GDM1 (cell line): ENCODE measurements around the gene UBTD1.

Source experiments
- DNase-seq: peaks from one replicate; lab custom pipeline; 2025; lab: John Stamatoyannopoulos, UW

UBTD1 gene

DNA sequence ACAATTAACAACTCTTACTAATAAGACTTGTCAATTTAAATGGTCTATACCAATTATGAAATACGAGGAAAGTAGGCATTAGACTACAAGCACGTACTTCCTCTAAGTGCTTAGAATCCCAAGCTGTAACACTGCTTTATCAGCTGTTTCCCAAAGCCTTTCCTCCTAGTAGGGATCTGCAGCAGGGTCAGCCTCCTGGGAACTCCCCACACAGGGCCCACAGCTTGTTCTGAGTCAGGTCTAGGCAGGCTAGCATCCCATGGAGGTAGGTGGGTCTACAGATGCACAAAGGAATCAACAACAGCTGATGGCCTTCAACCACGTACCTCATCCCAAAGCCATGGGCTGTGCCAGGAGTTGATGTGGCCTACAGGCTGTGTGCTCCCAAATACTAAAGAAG is 15.2 kb upstream of the UBTD1 start:
- DNase-seq = no peak

GRCh38 chr10:97483921-97484320 is 14.8 kb upstream of the UBTD1 start:
- DNase-seq = no peak

DNA sequence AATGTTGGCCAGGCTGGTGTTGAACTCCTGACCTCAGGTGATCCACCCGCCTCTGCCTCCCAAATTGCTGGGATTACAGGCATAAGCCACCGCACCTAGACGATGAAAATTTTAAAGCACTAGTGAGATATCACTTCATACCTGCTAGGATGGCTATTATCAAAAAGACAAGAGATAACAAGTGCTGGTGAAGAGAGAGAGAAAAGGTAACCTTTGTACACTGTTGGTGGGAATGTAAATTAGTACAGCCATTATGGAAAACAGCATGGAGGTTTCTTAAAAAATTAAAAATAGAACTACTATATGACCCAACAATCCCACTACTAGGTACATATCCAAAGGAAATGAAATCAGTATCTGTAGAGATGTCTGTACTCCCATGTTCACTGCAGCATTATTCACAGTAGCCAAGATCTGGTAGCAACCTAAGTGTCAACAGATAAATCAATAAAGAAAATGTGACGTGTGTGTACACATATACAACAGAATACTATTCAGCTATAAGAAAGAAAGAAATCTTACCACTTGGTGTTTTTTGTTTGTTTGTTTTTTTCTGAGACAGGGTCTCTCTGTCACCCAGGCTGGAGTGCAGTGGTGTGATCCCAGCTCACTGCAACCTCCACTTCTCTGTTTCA is 13.0 kb upstream of the UBTD1 start:
- DNase-seq = no peak

DNA sequence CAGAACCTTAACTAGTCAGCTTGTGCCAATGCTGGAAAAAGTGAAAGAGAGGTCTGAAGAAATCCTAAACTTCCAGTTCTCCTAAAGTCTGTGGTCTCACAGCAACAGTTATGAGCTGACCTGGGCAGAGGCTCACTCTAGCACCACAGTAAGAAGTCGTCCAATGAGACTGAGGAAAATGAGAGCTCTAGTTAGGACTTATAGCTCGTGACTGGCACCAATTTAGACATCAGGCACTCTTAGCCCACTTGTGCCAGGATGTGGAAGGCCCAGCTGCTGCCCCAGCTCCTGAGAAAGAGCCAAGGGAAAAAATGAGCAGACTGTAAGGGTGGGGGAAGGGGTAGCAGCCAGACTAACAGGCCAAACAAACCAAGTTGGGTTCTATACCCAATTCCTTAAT is 8.1 kb upstream of the UBTD1 start:
- DNase-seq = no peak

DNA sequence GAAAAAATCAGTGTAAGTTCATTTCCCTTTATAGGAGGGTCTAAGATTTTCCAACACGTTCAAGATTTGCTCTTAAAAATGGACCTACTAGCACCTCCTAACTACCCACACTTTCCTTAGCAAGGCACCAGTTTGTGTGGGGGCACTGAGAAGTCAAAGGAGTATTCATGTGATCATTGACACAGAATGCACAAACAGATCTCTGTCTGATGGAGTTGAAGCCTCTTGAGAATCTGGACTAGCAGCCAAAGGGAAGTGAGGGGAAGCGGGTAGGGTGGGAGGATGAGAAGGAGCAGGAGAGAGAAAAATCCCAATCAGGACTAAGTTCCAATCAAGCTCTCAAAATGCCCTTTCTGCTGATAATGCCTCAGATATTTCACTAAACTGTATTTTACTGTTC is 4.6 kb upstream of the UBTD1 start:
- no peak for DNase-seq

- DNase-seq = no peak
Observed at GRCh38 chr10:97494863-97495506, 3.7 kb upstream of the UBTD1 start.

DNA sequence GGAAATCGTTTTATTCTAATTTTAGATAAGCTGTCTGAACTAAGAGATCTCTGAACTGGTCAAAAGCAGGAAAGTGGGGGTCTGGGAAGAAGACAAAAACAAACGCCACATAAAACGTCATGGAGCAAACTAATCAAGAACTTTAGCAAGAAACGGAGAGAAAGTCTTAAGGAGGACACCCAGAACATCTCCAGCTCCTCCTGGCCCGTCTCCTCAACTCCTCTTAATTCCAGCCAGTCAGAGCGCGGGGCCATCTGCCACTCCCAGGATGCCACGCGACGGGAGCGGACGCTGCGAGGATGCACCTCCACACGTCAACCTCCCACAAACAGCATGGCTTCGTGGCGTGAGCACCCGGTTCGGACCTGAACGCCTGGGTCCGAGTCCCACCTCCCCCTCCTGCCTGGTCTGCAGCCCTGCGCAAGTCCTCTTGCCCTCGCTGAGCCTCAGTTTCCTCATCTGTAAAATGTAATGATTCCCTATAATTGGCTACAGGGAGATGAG is 1.1 kb upstream of the UBTD1 start:
- peak; percentile 62 for DNase-seq

DNA sequence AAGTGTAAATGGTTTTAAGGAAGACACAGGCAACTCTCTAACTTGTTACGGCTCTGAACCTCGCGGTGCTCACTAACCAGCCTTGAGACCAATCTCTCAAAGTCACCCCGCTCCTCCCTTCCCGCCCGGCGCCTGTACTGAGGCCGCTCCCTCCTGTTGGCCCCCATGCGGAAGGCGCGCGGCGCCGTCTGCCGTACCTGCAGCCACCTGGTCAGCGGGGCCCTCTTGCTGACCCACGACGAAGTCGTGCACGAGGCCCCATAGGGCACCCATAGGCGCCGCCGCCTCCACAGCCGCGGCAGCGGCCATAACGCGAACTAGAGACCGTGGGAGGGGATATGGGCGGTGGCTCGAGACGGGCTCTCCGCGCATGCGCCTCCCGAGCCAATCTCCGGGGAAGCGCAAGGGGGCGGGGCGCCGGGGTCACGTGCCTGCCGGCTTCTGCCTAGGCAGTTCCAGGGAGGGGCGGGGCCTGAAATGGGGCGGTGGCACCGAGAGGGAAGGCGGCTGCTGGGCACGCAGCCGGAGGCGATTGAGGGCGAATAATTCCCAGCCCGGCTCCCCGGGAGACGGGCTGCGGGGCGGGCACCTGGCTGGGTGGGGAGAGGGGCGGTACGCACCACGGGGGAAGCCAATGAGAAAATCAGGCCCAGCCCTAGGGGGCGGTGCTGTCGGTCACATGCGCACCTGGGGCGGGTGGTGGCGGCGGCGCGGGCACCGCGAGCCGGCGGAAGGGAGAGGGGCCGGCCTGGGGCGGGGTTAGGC is 466 bp upstream of the UBTD1 start, which contains the start of gene MMS19:
Gene MMS19, minus strand, starts transcription at position 347 of the 765 bp plus-strand sequence. Its CDS starts 38 bp downstream, at position 309.
- peak; percentile 98 for DNase-seq

- DNase-seq = no peak
Observed at GRCh38 chr10:97499561-97500296, 1.0 kb downstream of the UBTD1 start.

GRCh38 chr10:97500297-97500575 is 1.5 kb downstream of the UBTD1 start:
- DNase-seq = no peak

DNA sequence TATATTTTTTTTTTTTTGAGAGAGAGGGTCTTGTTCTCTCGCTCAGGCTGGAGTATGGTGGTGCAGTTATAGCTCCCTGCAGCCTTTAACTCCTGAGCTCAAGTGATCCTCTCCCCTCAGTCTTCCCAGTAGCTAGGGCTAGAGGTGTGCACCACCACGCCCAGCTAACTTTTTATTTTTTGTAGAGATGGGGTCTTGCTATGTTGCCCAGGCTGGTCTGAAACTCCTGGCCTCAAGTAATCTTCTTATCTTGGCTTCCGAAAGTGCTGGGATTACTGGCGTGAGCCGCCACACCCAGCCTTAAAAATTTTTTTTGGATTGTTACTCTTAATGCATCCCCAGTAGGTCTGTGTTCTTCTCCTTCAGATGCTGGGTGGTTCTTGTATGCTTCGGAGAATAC is 4.2 kb downstream of the UBTD1 start:
- no peak for DNase-seq

DNA sequence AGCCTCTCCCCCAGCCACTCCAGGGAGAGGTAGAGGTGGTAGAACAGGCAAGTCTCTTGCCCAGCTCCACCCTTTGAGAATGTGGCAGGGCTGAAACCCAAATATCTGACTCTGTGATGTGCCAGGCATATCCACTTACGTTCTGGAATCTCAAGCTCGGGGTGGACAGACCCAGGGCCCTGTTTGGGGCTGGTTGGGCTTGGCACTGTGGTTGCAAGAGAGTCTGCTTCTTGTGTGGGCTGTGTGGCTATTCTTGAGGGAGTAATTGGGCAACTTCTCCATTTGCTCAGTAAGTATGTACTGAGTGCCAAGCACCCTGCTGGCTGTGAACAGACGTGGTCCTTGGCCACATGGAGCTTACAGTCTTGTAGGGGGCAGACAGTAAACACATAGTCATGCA is 4.7 kb downstream of the UBTD1 start:
- DNase-seq = no peak

- no peak for DNase-seq
Observed at GRCh38 chr10:97505152-97505551, 6.4 kb downstream of the UBTD1 start.

GRCh38 chr10:97506199-97506991 is 7.7 kb downstream of the UBTD1 start:
- no peak for DNase-seq

DNA sequence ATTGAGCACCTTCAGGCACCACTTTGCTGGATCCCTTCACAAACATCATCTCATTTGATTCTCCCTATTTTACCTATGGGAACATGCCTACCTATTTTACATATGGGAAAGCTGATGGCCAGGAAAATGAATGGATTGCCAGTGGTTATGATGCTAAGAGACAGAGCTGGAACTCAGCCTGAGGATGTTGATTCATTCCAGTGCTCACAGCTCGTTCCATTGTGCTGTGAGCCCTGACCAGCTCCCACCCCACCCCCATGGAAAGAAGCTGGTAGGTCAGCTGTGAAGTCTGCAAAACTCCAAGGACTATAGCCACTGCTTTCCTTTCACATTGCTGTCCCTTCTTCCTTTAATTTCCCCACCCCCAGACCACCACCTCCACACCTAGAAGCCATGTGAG is 9.6 kb downstream of the UBTD1 start:
- no peak for DNase-seq

- no peak for DNase-seq
Observed at GRCh38 chr10:97509120-97509680, 10.5 kb downstream of the UBTD1 start.

- DNase-seq = no peak
Observed at GRCh38 chr10:97510686-97511085, 12.0 kb downstream of the UBTD1 start.

DNA sequence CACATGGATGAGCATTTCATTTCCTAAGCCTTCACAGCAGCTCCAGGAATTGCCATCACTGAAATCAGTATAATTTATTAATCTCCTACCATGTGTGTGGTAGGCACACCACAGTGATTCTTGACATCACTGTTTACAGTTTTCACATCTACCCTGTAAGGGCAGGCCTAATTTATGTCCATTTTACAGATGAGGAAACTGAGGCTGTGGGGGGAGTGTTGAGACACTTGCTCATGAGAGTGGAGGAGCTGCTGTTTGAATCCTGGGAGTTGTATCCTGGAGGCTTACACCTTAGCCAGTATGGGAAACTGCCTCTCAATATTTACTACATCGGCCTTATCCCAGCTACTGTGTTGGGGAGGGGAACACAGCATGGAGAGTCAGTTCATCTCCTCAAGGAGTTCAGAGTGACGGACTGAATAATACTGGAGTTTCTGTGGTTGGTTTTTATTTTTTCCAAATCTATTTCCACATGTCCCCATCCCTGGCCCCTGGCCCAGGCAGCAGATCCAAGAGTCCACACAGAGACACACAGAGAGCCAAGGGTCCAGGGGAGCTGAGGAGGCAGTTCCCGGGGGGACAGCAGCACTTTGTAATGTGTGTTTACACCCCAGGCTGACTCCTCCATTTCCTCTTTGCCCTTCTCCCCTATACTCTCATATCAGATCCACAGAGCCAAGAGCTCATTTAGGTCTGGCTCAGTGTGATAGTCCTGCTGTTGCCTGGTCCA is 13.2 kb downstream of the UBTD1 start:
- no peak for DNase-seq

- DNase-seq = no peak
Observed at GRCh38 chr10:97512993-97513392, 14.3 kb downstream of the UBTD1 start.

DNA sequence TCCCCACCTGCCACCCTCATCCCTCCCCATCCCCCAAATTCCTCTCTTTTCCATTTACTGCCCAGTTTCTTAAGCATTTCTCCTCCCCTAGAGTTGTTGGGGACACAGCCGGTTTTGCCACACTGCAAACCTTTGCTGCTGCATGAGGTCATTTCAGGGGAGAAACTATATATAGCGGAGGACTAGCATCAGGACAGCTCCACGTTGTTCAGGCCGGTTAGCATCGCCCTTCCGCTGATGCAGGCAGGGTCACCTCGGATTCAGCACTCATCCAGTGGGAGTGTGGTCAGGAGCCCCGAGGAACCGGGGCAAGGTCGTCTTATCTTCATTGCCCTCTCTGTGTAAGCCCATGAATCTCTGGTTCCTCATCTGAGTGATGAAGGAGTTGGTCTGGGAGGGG is 15.6 kb downstream of the UBTD1 start:
- DNase-seq = no peak
